Adrenal gland (tissue), 12 donors: ENCODE results near the gene BCAS3. TPM values are rescaled to one million over a fixed set of nuclear protein-coding genes. Genes with fewer than 3 reads are reported as not detected.
A peak's percentile ranks its signal among the peaks of the same experiment; 100 is the strongest.

Experiments used
- DNase-seq, 7 donors: peaks; one replicate each; pipeline ENCODE4 v3.0.0-alpha.2; 2019 to 2020
- H3K27ac ChIP-seq, 5 donors: fragments of 200-600 bp; sonication (generic) in 4 of 5; 1 replicate in 3 of 5; 2 replicates in 2 of 5; pipeline versions ENCODE4 v1.5.1 to v1.8.0; 2016 to 2020; ENCODE audit warnings: mild to moderate bottlenecking in 1 of 5
- H3K27me3 ChIP-seq: fragments of 200-600 bp; 2 replicates; pipeline ENCODE4 v1.8.0; 2021
- H3K36me3 ChIP-seq, 2 donors: fragments of 200-600 bp; replicated peaks in 1 of 2; 1 replicate in 1 of 2; 2 replicates in 1 of 2; pipeline versions ENCODE4 v1.5.1 to v1.8.0; 2018 to 2022
- H3K4me1 ChIP-seq, 2 donors: fragments of 200-600 bp; replicated peaks in 1 of 2; 1 replicate in 1 of 2; 2 replicates in 1 of 2; pipeline versions ENCODE4 v1.5.1 to v1.8.0; 2018 to 2021
- H3K4me3 ChIP-seq, 4 donors: fragments of 200-600 bp; sonication (generic) in 3 of 4; one replicate each; pipeline ENCODE4 v1.5.1; 2016 to 2018
- H3K9me3 ChIP-seq, 3 donors: fragments of 200-600 bp; sonication (generic) in 1 of 3; replicated peaks in 1 of 3; 1 replicate in 2 of 3; 2 replicates in 1 of 3; pipeline versions ENCODE4 v1.5.1 to v1.8.0; 2016 to 2021
- CTCF ChIP-seq, 6 experiments: fragments of 450-650 bp in 4 of 6; fragments of 200-600 bp in 2 of 6; sonication (generic) in 1 of 6; IDR thresholded peaks; 1 replicate in 5 of 6; 2 replicates in 1 of 6; pipeline versions ENCODE4 v1.5.1 to v1.8.0; 2016 to 2021; ENCODE audit warnings: antibody characterized with exemption in 6 of 6, mild to moderate bottlenecking in 2 of 6, moderate library complexity in 1 of 6
- POLR2A ChIP-seq, 2 donors: fragments of 450-650 bp; IDR thresholded peaks; one replicate each; pipeline ENCODE4 v1.6.1; 2017; ENCODE audit warnings: antibody characterized with exemption in 2 of 2, mild to moderate bottlenecking in 2 of 2, moderate library complexity in 1 of 2
- WGBS, 4 donors: extraction: QIAGEN DNeasy Blood & Tissue Kit in 2 of 4; methylation state at CpG; one replicate each; pipeline versions ENCODE4 v1.1.5 to v1.1.7; 2013 to 2017; 5-methylcytosine and 5-hydroxymethylcytosine counted together
- intact Hi-C, 2 donors: fragments of 100-400 bp; cut with DNase I; formaldehyde crosslinking; loops; one replicate each; pipeline versions ENCODE4 v1.14.1 to v1.15.0; 2022 to 2023
- polyA plus RNA-seq, 3 donors: library from polyadenylated mRNA; stranded (reverse); fragments of 200-250 nt in 2 of 3; fragments of 350-450 nt in 1 of 3; fragmentation: Illumina TruSeq in 1 of 3; extraction: RNeasy Lipid Tissue Mini Kit (QIAGEN cat#74804) in 1 of 3; gene quantifications; one replicate each; pipeline ENCODE4 v1.2.3, GENCODE V29; 2013 to 2014
- total RNA-seq, 9 donors: library from RNA; depleted of rRNA in 4 of 9; stranded (reverse); fragments of >200 nt in 4 of 9; fragments of 120-200 nt in 1 of 9; fragmentation: NEBNext Ultra II Directional in 1 of 9; extraction: Animal tissue kit (Norgen Biotek cat#: 25700) in 1 of 9; gene quantifications; one replicate each; pipeline versions ENCODE4 v1.1.0 to v1.2.4, GENCODE V29; 2013 to 2023
- donor health status: healthy with polysubstance abuse.
- donor health status: Bipolar disorder and iron deficiency.
- donor health status: DM: yes; HTN: yes; CAD: no.
- donor health status: DM: no; HTN: no; CAD: no.
- donor health status: DM: no; HTN: no; CAD: no.
- donor health status: DM: yes; HTN: yes; CAD: no.

The BCAS3 gene
- total and polyA plus RNA-seq, 12 donors: 9.4 to 105 (median 29.0) TPM

GRCh38 chr17:61157246-61157886 is 479.7 kb downstream of the BCAS3 start:
- peak overlapping the region in 1 of 4 donors; percentile 35 for H3K4me3 ChIP-seq
- H3K27ac ChIP-seq: peak overlapping the region in 2 of 5 donors; percentile 6 to 66
- DNase-seq: peak in 6 of 7 donors; percentile 30 to 68 (median 41)
- WGBS, 4 donors: 22 to 31% (median 25%) methylated on average over 7 of the region's 7 CpGs
- TF ChIP-seq CTCF (IDR thresholded peaks at IDR 0.05) (peak in 3 of 6 experiments; percentile 12 to 29 (median 29)), POLR2A (IDR thresholded peaks at IDR 0.05) (no peak)
- intact Hi-C loops: no loop called here
- no peaks in the 10 kb centered on the region for H3K9me3 ChIP-seq
- peaks cover 0 to 15% of the 10 kb centered on the region in 2 donors for H3K4me1 ChIP-seq
- H3K27me3 ChIP-seq: no peaks in the 10 kb centered on the region
- H3K36me3 ChIP-seq: no peaks in the 10 kb centered on the region

- Histone ChIP-seq H3K27me3 (no peaks in the 10 kb centered on the region), H3K27ac (peak overlapping the region in 1 of 5 donors; percentile 66), H3K36me3 (no peaks in the 10 kb centered on the region), H3K4me1 (peaks cover 0 to 15% of the 10 kb centered on the region in 2 donors), H3K4me3 (no peak overlapping the region), H3K9me3 (no peaks in the 10 kb centered on the region)
- DNase-seq: no peak
- intact Hi-C loops: no loop called here
- WGBS, 4 donors: 73 to 90% (median 80%) methylated on average over 3 of the region's 3 CpGs
- TF ChIP-seq POLR2A (IDR thresholded peaks at IDR 0.05) (no peak), CTCF (IDR thresholded peaks at IDR 0.05) (no peak)
Observed at GRCh38 chr17:61158376-61158775, 480.7 kb downstream of the BCAS3 start.

GRCh38 chr17:61159221-61159814 is 481.7 kb downstream of the BCAS3 start:
- H3K4me1 ChIP-seq: peaks cover 0 to 15% of the 10 kb centered on the region in 2 donors
- TF ChIP-seq CTCF (IDR thresholded peaks at IDR 0.05) (no peak), POLR2A (IDR thresholded peaks at IDR 0.05) (no peak)
- H3K9me3 ChIP-seq: no peaks in the 10 kb centered on the region
- no peak overlapping the region for H3K4me3 ChIP-seq
- WGBS, 4 donors: 92 to 100% (median 95%) methylated on average over 1 of the region's 1 CpG
- intact Hi-C loops: no loop called here
- H3K36me3 ChIP-seq: no peaks in the 10 kb centered on the region
- no peak overlapping the region for H3K27ac ChIP-seq
- H3K27me3 ChIP-seq: no peaks in the 10 kb centered on the region
- DNase-seq: no peak

- intact Hi-C loops: no loop called here
Observed at GRCh38 chr17:61160204-61160603, 482.6 kb downstream of the BCAS3 start.

More at GRCh38 chr17:61160204-61160603, 482.6 kb downstream of the BCAS3 start:
- Histone ChIP-seq H3K27ac (no peak overlapping the region), H3K27me3 (no peaks in the 10 kb centered on the region), H3K9me3 (no peaks in the 10 kb centered on the region), H3K4me3 (no peak overlapping the region), H3K4me1 (peaks cover 0 to 15% of the 10 kb centered on the region in 2 donors), H3K36me3 (no peaks in the 10 kb centered on the region)
- no peak for TF ChIP-seq POLR2A (IDR thresholded peaks at IDR 0.05)
- no peak for TF ChIP-seq CTCF (IDR thresholded peaks at IDR 0.05)
- 93 to 98% (median 97%) methylated on average over 4 of the region's 4 CpGs for WGBS, 4 donors
- no peak for DNase-seq
